Pulmonary artery endothelial cell (primary cell): ENCODE measurements around the gene GFOD2. TPM values are rescaled to one million over a fixed set of nuclear protein-coding genes. Genes with fewer than 3 reads are reported as not detected.

Experiments used
- DNase-seq: peaks from one replicate; pipeline ENCODE4 v3.0.0-alpha.2; 2011; ENCODE audit warnings: low read depth, low spot score
- total RNA-seq: library from RNA; depleted of rRNA; stranded (reverse); fragments of >200 nt; gene quantifications from 2 replicates; pipeline ENCODE4 v1.2.3, GENCODE V29; 2014

GFOD2 gene
- total RNA-seq, 1 donor from 2014 or later = 41.6 TPM

- DNase-seq = no peak
Observed at GRCh38 chr16:67645397-67646121, 73.6 kb downstream of the GFOD2 start.

GRCh38 chr16:67644038-67644437, 75.1 kb downstream of the GFOD2 start:
- no peak for DNase-seq

GRCh38 chr16:67641779-67642708, 77.1 kb downstream of the GFOD2 start:
- DNase-seq = no peak

GRCh38 chr16:67637625-67638024, 81.5 kb downstream of the GFOD2 start:
- no peak for DNase-seq

GRCh38 chr16:67636713-67637112, 82.4 kb downstream of the GFOD2 start:
- DNase-seq = no peak

- DNase-seq = no peak
Observed at GRCh38 chr16:67632415-67633172, 86.5 kb downstream of the GFOD2 start.

GRCh38 chr16:67628216-67628615, 90.9 kb downstream of the GFOD2 start:
- DNase-seq = no peak

Other genes starting within 250 kb of the GFOD2 start
- 82.2 and 91.8 TPM in 2 replicates for gene ATP6V0D1, start 238.2 kb downstream of the GFOD2 start, total RNA-seq
- not detected in 2 replicates for gene AGRP, start 235.8 kb downstream of the GFOD2 start, total RNA-seq
- 45.7 and 54.2 TPM in 2 replicates for gene RIPOR1, start 190.5 kb downstream of the GFOD2 start, total RNA-seq
- 25.1 and 35.3 TPM in 2 replicates for gene CTCF, start 156.8 kb downstream of the GFOD2 start, total RNA-seq
- 0.67 and 0.79 TPM in 2 replicates for gene CARMIL2, start 74.2 kb downstream of the GFOD2 start, total RNA-seq
- gene ACD, start 59.1 kb downstream of the GFOD2 start, total RNA-seq = 15.3 and 22.5 TPM in 2 replicates
- gene PARD6A, start 58.4 kb downstream of the GFOD2 start, total RNA-seq = 5.5 and 6.1 TPM in 2 replicates
- 21.9 and 23.1 TPM in 2 replicates for gene ENKD1, start 52.6 kb downstream of the GFOD2 start, total RNA-seq
- gene C16orf86, start 52.5 kb downstream of the GFOD2 start, total RNA-seq = 2.6 and 3.7 TPM in 2 replicates
- 5.7 and 7.0 TPM in 2 replicates for gene RANBP10, start 87.2 kb upstream of the GFOD2 start, total RNA-seq
- 0.20 and 0.60 TPM in 2 replicates for gene TSNAXIP1, start 87.6 kb upstream of the GFOD2 start, total RNA-seq
- 34.2 and 56.6 TPM in 2 replicates for gene THAP11, start 123.0 kb upstream of the GFOD2 start, total RNA-seq
- 230 and 252 TPM in 2 replicates for gene NUTF2, start 127.6 kb upstream of the GFOD2 start, total RNA-seq
- gene CENPT, start 128.4 kb upstream of the GFOD2 start, total RNA-seq = 23.2 and 27.1 TPM in 2 replicates
- gene EDC4, start 153.7 kb upstream of the GFOD2 start, total RNA-seq = 73.7 and 85.2 TPM in 2 replicates
- not detected in 2 replicates for gene NRN1L, start 165.6 kb upstream of the GFOD2 start, total RNA-seq
- gene PSKH1, start 173.9 kb upstream of the GFOD2 start, total RNA-seq = 15.3 and 15.4 TPM in 2 replicates
- gene CTRL, start 212.5 kb upstream of the GFOD2 start, total RNA-seq = 0.26 and 0.35 TPM in 2 replicates
- gene PSMB10, start 217.5 kb upstream of the GFOD2 start, total RNA-seq = 58.8 and 87.0 TPM in 2 replicates
- gene LCAT, start 224.8 kb upstream of the GFOD2 start, total RNA-seq = 2.1 and 3.8 TPM in 2 replicates
- gene SLC12A4, start 249.3 kb upstream of the GFOD2 start, total RNA-seq = 57.2 and 73.1 TPM in 2 replicates